ENCODE measurements around the gene PCDHGA11.

DNA sequence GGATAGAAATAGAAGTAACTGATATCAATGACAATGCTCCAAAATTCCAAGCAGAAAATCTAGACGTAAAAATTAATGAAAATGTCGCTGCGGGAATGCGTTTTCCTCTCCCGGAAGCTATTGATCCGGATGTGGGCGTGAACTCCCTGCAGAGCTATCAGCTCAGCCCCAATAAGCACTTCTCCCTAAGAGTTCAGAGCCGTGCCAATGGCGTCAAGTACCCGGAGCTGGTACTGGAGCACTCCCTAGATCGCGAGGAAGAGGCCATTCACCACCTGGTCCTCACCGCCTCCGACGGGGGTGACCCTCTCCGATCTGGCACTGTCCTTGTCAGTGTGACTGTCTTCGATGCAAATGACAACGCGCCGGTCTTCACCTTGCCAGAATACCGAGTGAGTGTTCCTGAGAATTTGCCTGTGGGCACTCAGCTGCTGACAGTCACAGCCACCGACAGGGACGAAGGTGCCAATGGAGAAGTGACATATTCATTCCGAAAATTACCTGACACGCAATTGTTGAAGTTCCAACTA, 7.2 kb upstream of the PCDHGA11 start:
- TF ChIP-seq, protein P1, sequence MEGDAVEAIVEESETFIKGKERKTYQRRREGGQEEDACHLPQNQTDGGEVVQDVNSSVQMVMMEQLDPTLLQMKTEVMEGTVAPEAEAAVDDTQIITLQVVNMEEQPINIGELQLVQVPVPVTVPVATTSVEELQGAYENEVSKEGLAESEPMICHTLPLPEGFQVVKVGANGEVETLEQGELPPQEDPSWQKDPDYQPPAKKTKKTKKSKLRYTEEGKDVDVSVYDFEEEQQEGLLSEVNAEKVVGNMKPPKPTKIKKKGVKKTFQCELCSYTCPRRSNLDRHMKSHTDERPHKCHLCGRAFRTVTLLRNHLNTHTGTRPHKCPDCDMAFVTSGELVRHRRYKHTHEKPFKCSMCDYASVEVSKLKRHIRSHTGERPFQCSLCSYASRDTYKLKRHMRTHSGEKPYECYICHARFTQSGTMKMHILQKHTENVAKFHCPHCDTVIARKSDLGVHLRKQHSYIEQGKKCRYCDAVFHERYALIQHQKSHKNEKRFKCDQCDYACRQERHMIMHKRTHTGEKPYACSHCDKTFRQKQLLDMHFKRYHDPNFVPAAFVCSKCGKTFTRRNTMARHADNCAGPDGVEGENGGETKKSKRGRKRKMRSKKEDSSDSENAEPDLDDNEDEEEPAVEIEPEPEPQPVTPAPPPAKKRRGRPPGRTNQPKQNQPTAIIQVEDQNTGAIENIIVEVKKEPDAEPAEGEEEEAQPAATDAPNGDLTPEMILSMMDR (conservative IDR thresholded peaks at IDR 0.05; ENCODE audit: low read depth, low read length), result no peak
- TF ChIP-seq EZH2 (IDR thresholded peaks at IDR 0.05; ENCODE audit: low read length, unreplicated experiment), result no peak

Data from PC-3 (cell line).